ENCODE results near the gene CACNB1.

The CACNB1 gene

DNA sequence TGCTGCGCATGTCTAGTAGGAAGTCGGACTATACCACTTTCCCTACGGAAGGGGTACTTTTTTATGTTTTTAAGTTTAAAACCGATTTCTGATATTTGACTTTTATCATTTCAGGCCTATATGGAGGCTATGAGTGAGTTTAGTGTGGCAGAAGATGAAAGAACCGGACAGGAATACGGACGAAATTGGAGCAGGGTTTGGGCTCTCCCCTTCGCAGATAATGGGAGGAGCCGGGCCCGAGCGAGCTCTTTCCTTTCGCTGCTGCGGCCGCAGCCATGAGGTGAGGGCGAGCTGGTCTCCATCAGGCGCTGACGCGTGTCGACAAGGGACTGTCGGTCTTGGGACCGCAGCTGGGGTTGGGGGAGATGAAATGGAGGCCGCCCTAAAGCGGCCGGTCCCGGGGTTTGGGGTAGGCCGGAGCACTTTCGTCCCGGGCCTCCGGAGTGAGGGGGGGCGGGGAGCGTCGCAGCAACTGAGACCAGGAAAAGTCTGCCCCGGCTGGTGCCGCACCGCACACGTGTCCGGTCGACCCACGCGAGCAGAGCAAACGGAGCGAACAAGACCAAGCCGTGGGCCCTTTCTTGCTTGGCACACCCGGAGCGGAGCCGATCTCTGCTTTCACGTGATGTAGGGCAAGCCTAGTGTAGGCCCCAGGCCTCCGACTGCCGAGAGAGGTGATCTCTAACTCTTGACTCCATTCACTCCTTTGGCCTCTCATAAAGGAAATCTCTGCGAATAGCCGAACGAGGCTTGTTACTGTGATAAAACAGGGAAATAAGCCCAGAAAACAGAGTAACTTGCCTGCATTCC is 2.8 kb upstream of the CACNB1 start, which contains the start of gene RPL19:
TSS of gene RPL19 (plus strand) at position 214 of the 810 bp plus-strand sequence. CDS start at position 276, 62 bp downstream.
- no peak for DNase-seq

DNA sequence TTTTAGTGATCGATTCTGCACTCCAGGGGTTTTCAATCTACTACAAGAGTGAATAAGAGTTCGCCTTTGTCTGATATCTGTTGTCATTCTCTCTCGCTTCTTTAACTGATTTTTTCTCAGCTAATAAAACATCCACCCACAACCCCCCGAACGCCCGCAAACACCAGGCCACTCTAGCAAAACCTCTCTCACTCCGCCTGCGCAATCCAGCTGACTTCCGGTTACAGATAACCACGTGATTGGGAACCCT is 2.3 kb upstream of the CACNB1 start:
- peak; percentile 31 for DNase-seq

DNA sequence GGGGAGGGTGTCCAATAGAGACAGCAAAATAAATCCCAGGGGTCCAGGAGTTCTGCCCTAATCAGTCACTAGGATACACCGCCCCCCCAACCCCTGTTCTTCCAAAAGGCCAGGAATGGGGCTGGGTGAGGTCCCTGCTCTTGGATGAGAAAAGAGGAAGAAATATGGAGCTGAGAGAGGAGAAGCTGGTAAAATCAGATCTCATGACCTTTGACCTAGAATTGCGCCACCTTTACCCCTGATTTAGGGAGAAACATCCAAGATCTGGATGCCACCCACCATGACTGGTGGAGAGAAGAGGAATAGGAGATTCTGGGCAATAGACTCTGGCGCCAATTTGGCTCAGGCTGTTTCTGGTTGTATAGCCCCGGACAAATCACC is 707 bp upstream of the CACNB1 start:
- no peak for DNase-seq

DNA sequence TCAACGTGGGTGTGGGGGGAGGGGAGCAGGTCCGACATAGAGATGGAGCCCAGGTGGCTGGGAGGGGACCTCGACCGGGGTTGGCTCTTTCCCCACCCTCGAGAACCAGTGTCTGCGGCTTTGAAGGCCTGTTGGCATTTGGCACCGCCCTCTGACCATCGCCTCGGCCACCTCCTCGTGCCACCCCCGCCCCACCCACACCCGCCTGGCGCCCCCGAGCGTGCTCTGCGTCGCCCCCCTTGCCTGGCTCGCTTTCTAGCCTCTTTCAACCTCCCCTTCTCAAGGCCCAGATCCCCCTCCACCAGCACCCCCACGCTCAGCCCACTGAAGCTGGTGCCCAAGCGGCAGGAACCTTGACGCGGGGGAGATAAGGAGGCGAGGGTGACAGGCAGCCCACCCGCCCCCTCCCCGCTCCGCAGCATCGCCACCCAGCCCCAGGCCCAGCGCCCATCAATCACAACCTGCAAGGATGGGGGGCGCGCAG is 619 bp downstream of the CACNB1 start:
- no peak for DNase-seq

DNA sequence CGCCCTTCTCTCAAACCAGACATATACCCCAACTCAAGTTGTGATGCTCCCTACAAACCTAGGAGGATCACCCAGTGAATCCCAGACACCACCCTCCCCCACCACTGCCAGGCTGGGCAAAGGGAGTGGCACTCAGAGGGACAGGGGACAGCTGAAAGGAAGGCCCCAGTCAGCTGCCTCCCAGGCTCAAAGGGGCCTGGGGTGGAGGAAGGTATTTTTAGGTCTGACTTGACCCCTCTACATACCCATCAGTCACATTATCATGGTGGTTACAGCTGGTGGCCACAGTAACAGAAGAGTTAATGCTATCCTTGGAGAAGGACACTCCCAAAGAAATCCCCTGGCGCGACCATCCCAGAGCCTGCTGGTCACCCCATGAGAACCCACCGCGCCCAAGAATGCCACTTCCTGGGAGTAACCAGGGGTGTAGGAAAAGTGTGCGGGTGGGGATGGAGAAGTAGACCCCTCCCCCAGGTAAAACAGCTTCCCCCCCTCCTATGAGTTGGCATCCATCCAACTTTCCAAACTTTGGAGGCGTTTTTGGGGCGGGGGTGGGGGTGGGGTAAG is 1.1 kb downstream of the CACNB1 start:
- no peak for DNase-seq

DNA sequence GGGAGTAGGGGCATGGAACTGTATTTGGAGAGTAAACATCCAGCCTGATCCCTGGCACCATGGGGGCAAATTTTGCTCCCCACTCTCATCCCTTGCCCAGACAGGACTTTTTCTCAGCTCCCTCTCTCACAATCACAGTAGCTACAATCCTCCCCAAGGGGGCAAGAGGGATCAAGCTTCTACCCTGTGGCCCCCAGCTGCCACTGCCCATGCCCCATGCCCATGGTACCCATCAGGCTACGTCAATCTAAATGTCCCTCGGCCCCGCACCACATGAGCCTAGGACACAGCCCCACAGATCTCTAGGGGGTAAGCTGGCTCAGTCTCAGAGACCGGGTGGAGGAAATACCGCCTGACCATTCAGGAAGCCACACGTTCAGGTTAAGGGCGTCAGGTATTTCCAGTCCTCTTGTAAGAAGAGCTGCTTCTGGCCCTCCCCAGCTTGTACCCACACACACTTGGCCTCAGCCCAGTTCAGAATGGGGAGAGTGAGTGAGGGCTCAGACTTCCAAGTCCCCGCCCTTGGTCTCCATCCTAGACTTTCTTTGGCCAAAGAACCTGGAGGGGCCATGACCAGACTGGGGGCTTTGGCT is 1.8 kb downstream of the CACNB1 start:
- no peak for DNase-seq

DNA sequence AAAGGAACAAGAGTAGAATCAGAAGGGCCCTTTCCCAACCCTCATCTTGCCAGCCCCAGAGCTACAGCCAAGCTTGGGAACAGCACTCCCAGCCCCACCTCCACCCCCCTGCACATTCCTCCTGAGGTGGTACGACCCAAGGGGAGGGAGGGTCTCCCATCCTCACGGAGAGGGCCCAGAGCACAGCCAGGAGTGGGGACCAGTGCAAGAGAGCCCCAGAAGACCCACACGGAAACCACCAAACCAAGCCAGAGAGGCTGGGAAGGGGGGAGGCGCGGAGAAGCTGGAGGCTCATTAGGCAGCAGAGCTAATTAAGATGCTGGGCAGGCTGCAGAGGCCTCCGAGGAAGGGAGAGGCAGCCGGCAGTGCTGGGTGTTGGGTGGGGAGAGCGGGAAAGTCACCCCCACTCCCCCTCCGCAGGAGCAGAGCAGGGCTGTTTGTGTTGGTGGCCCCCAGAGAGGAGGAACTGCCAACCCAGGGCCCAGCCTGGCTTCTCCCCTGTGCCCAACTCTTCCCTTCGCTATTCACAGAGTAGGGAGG is 2.4 kb downstream of the CACNB1 start:
- no peak for DNase-seq

DNA sequence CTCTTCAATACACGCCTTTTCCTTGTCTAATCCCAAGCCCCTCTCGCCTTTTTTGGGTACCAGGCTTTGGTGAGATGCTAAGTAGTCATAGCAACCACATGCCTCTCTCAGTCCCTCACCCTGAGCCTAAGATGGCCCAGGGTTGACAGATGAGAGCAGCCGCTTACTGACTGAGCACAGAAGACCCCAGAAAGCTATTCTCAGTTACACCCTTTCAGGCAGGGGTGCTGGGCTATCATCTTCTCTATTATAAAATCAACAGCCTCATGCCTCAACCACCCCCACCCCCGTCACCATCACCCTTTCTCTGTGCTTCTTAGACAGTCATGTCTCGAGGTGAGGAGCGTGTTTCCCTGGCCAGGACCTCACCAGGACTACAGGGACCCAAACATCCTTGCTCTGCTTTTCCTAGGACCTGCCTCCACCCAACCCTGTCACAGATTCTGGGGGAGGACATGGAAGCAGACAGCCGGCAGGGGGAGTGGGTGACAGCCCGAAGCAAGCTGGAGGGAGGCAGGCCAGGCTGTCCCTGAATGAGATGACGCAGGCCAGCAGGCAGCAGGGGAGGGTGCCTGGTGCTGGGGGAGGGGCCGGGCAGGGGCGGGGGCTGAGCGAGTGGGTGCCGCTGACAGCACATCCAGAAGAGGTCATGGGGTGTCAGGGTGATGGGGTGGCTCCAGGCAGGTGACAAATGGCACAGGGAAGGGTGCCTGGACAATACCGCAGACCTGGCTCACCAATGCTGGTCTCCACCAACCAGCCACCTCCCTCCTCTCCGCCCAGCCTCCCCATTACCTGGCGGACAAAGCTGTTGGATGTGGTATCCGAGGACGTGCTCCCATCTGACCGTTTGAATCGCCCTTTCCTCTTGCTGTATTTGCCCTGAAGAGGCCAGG is 3.1 kb downstream of the CACNB1 start:
- no peak for DNase-seq

DNA sequence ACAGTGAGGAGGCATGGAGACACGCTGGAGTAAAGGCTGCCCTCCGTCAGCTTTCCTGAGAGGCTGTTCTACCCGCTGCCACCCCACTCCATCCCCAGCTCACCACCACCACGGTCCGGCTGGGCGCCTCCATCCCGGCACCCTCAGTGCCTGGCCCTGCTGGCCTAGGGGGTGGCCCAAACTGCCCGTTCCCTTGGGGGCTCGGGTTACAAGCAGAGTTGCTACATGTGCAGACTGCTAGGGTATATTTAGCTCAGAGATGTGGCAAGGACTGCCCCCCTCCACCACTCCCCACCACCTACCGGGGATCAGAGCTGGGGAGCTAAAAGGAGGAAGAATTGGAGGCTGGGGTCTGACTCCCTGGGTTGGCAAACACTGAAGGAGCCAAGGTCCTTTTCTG is 4.1 kb downstream of the CACNB1 start:
- DNase-seq = no peak

DNA sequence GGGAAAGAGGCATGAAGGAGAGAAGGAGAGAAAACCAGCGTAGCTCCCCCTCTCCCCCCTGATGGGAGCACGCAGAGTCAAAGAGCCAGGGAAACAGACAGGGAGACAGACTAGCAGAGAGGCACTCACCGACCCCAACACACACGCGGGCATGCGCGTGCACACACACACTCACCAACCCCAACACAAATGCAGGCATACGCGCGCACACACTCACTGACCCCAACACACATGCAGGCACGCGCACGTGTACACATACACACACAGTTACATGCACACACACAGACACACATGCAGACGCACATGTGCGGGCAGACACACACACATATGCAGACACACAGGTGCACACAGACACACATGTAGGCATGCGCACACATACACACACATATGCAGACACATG is 4.6 kb downstream of the CACNB1 start:
- no peak for DNase-seq

DNA sequence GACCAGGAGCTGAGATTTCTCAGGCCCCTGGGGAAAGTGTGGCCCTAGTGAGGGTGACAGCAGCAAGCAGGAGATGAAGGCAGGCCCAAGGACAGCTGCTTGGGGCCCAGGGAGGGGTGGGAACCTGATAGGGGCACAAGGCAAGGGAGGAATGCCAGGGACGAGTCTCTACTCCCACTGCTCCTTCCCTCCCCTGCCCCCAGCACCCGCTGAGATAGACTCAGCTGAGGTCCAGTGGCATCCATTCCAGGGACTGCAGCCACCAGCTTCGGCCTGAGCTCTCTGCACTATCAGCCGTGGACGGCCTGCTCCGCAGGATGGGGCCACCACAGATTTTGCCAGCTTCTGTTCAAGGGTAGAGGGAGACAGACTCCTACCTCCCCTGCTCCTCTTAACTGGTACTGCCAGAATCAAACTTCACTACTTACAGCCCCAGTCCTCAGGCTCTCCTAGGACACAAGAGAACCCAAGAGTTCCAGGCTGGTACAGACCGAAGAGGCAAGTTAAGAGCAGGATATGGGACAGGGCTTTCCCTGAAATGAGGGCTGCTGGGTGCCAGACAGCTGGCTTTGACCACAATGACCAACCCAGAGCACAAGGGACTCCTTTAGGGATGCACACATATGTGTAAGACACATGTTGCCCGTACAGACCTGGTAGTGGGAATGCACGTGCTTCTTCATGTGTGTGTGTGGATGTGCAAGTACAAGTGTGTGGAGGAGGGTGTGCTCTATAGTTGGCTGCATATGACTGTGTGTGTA is 5.5 kb downstream of the CACNB1 start:
- DNase-seq = no peak

DNA sequence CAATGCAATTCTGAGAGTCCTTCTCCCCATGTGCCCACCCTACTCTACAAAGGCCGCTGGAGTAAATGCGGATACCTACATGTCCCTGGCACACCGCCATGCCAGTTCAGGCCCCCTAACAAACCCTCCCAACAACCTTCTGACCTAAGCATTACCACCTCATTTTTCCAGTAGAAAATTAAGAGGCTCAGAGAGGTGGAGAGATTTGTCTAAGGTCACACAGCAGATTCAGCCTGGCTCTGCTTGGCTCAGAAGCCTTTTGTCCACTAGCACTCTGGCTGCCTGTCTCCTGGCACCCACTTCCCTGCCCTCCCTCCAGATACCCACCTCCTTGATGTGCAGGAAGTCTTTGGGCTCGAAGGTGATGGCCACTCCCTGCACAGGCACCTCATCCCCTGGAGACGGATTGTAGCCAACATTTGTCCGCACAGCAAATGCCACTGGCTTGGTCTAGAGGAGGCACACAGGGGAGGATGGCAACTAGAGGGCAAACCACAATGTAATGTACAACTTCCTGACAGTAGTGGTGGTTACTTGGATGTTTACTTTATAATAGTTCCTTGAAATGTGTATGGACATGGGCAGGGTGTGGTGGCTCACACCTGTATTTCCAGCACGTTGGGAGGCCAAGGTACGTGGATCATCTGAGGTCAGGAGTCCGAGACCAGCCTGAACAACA is 10.2 kb downstream of the CACNB1 start:
- DNase-seq = no peak

DNA sequence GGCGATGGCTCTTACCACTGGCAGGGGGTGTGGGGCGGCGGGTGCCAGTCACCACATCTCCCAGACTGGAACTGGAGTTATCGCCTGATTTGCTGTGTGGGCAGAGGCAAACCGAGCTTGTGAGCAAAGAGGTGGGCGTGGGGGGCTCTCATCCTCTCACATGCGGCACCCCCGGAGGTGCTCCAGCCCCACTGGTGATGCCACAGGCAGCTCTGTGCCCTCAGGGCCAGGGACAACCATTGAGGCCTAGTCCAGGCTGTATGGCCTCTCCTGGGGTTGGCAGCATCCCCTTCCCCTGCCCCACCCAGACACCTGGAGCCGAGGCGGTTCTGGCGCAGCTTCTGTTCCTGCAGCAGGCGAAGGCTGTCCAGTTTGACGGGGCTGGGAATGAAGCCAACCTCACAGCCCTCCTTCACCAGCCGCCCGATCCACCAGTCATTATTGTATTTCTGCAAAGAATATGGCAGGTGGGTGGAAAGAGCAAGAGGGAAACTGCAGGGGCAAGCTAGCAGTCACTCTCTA is 10.9 kb downstream of the CACNB1 start:
- DNase-seq = no peak

DNA sequence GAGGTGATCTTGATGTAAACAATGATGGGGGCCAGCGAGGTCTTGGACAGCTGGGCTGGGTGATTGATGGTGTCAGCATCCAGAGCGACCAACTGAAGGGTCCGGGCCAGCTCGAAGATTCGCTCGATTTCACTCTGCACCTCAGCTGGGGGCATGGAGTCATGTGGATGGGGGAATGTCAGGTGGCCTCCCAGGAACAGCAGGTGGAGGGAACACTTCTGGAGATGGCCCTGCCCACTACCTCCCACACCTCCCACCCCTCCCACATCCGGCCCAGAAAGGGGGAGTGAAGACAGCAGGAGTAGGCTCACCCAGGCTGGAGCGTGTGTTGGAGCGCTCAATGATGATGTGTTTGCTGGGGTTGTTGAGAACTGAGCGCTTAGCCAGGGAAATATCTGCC is 13.7 kb downstream of the CACNB1 start:
- no peak for DNase-seq

DNA sequence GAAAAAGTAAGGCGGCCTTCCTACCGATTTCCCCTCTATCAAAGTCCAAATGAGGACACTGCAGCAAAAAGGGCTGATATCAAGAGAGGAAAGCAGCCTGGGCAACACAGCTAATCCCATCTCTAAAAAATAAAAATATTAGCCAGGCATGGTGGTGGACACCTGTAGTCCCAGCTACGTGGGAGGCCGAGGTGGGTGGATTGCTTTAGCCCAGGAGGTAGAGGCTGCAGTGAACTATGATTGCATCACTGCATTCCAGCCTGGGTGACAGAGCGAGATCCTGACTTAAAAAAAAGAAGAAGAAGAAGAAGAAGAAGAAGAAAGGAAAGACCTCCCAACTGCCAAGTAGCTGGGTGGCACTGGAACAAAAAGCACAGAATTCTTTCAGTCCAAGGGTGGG is 14.4 kb downstream of the CACNB1 start:
- DNase-seq = no peak

DNA sequence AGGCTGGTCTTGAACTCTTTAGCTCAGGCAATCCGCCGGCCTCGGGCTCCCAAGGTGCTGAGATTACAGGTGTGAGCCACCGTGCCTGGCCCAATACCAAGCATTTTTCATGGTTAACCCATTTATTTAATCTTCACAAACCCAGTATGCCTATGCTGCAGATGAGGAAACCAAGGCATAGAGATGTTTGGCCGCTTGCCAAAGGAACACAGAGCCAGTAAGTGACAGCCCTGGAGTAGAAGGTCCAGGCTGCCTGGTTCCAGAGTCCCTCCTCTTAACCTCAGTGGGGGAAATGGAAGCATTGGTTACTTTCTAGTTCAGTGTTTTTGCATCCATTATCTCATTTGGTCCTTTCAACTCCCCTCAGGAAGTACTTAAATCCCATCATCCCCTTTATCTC is 16.2 kb downstream of the CACNB1 start:
- DNase-seq = no peak

DNA sequence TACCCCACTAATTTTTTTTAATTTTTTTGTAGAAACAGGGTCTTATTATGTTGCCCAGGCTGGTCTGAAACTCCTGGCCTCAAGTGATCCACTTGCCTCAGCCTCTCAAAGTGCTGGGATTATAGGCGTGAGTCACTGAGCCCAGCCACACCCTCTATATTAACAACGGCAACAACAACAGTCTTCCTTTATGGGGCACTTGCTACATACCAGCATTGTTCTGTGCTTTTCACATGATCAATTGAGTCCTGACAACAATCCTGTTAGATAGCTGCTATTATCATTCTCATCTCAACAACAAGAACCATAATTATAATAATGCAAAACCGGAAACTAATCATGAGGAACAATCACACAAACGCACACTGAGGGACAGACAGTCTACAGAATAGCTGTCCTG is 18.9 kb downstream of the CACNB1 start:
- DNase-seq = no peak

DNA sequence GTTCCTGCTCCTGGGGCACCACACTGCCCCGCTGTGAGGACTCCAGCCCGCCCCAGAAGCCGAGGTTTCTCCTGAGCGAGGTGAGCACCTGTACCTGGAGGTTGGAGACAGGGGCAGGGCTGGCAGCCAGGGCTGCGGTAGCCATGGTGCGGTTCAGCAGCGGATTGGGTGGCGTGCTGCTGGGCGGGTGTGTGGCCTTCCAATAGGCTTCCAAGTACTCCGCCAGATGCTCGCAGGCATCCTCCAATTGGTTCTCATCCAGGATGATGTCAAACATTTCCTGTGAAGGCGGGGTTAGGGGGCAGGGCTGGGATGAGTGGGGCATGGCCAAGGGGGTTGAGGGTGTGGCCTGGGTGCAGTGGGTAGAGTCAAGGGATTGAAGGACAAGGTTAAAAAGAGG is 20.2 kb downstream of the CACNB1 start:
- DNase-seq = no peak

DNA sequence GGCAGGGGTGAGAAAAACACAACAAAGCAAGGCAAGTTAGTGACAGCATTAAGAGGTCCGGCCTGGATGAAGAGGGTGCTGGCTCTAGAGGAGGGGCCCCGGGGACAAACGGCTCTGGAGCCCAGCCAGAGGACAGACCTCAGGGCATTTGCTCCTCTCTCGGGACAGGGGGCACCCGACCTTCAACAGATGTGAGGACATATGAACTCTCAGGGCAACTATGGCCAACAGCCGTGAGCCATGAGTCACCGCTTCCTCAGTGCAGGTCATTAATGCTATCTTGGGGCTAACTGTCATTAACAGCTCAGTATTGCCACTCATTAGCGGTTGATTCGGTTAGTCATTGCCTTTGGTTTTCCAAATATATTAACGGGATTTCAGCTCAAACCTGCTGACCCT is 21.8 kb downstream of the CACNB1 start:
- DNase-seq = no peak

DNA sequence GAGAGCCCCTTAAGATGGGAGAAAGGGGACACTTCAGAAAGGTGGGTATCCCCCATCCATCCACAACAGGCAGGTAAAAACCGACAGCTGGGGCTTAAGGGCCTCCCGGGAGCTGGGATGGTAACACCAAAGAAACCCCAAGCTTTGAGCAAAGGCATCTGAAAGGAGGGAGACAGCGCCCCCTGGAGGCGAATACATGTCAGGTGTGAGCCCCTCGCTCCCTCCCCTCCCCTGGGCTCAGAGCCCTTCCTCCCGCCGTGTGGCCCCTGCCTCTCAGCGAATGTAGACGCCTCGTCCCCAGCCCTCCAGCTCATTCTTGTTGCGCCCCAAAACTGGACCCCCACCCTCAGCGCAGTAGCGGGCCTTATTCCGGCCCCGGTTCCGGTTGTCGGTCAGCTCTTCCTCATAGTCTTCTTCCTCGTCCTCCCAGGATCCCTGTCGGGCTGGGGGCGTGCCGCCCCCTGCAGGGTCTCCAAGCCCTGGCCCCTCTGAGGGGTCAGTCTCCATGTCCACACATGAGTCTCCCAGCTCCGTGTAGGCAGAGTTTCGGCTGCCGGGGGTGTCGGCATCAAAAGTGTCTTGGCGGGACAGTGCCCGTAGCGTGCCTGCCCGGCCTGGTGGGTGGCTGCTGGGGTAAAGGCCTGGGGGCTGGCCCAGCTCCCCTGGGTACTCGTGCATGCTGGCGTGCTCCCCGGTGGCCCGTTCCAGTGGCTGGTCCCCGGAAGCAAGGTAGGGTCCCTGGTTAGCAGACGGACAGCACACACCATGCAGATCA is 22.4 kb downstream of the CACNB1 start:
- no peak for DNase-seq
